GM10248 (cell line): Measurements from ENCODE around the gene MKNK1.

Source experiments
- CTCF ChIA-PET: fragments of 300-600 bp; sonication (Branson Sonifier 250); formaldehyde crosslinking; extraction: SDS; loops from one replicate; lab custom pipeline; 2021; ENCODE audit warnings: antibody characterized with exemption; lab: Yijun Ruan, JAX
- POLR2A ChIA-PET: fragments of 350-650 bp; sonication (Branson Sonifier 250); formaldehyde crosslinking; extraction: SDS; loops from one replicate; lab custom pipeline; 2020; ENCODE audit warnings: antibody characterized with exemption; lab: Yijun Ruan, JAX
- DNase-seq: peaks from one replicate; pipeline ENCODE4 v3.0.0; 2012; ENCODE audit errors: extremely low spot score
- TF ChIP-seq, protein P1 (sequence below): IDR thresholded peaks from 2 replicates; pipeline ENCODE4 v1.5.1; 2012; ENCODE audit warnings: mild to moderate bottlenecking, low read depth; ENCODE audit errors: extremely low read depth, missing control alignments, control extremely low read depth

Gene MKNK1

GRCh38 chr1:46622344-46622743, 18.3 kb upstream of the MKNK1 start:
- TF ChIP-seq, protein P1, sequence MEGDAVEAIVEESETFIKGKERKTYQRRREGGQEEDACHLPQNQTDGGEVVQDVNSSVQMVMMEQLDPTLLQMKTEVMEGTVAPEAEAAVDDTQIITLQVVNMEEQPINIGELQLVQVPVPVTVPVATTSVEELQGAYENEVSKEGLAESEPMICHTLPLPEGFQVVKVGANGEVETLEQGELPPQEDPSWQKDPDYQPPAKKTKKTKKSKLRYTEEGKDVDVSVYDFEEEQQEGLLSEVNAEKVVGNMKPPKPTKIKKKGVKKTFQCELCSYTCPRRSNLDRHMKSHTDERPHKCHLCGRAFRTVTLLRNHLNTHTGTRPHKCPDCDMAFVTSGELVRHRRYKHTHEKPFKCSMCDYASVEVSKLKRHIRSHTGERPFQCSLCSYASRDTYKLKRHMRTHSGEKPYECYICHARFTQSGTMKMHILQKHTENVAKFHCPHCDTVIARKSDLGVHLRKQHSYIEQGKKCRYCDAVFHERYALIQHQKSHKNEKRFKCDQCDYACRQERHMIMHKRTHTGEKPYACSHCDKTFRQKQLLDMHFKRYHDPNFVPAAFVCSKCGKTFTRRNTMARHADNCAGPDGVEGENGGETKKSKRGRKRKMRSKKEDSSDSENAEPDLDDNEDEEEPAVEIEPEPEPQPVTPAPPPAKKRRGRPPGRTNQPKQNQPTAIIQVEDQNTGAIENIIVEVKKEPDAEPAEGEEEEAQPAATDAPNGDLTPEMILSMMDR = peak; percentile 32
- DNase-seq = no peak
- ChIA-PET CTCF (interaction anchor here (0.6 to 14.0 kb wide), 9 partner anchors 10 to 553 kb away, joined by 3 to 135 read pairs (median 3); partner anchors contain the start of gene MKNK1), POLR2A (no interaction called here)

GRCh38 chr1:46621930-46622329, 17.9 kb upstream of the MKNK1 start:
- CTCF ChIA-PET = interaction anchor here (0.6 to 14.0 kb wide), 10 partner anchors 10 to 554 kb away, joined by 3 to 135 read pairs (median 3); partner anchors contain the start of gene MKNK1
- no peak for DNase-seq
- POLR2A ChIA-PET = no interaction called here
- TF ChIP-seq, protein P1 = no peak

GRCh38 chr1:46619656-46620258, 15.7 kb upstream of the MKNK1 start:
- TF ChIP-seq, protein P1 = no peak
- CTCF ChIA-PET = interaction anchor here (4.4 to 14.0 kb wide), 3 partner anchors 16 to 106 kb away, joined by 28 to 135 read pairs (median 35); partner anchors contain the start of gene MKNK1
- POLR2A ChIA-PET = interaction anchor here (0.6 kb wide), 1 partner anchor 8 kb away, joined by 3 read pairs; no protein-coding TSS in a partner anchor
- no peak for DNase-seq

DNA sequence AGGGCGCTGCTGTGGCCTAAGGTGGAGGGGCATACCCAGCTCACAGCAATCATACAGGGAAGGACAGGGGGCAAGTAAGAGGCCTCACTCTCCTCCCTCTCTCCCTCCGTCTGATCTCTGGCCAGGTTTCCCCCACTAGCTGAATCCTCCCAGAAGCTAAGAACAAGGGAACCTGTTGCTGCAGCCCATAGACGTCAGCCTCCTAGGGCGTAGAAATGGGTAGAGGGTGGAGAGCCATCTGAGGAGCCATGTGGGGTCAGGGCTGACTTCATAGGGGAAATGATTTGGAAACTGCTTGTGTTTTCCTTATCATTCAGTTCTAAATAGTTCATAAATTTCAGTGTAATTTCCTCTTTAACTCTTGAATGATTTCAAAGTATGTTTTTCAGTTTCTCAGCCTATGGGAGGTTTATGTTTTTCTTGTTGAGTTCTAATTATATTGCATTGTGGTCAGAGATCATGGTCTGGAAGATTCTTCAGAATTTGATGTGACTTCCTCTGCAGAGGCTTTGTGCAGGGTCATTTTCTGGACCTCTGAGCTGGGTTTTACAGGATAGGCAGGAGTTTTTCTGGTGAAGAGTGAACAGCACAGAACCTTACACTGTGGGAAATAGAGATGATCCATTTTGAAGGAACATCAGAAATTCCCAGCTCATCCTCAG, 14.8 kb upstream of the MKNK1 start:
- TF ChIP-seq, protein P1 = no peak
- ChIA-PET CTCF (interaction anchor here (1.7 to 14.0 kb wide), 4 partner anchors 15 to 107 kb away, joined by 4 to 135 read pairs (median 16); partner anchors contain the start of genes ATPAF1 and MKNK1), POLR2A (interaction anchor here (1.2 kb wide), 1 partner anchor 12 kb away, joined by 3 read pairs; no protein-coding TSS in a partner anchor)
- DNase-seq = no peak

DNA sequence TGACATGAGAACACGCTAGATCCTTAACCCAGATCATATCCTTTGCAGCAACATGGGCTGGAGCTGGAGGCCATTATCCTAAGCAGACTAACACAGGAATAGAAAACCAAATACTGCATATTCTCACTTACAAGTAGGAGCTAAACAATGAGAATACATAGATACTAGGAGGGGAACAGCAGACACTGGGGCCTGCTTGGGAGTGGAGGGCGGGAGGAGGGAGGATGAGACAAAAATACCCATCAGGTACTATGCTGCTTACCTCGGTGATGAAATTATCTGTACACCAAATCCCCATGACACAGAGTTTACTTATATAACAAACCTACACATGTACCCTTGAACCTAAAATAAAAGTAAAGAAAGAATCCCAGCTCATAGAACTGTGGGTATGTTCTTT, 13.8 kb upstream of the MKNK1 start:
- TF ChIP-seq, protein P1 = no peak
- ChIA-PET POLR2A (interaction anchor here (1.2 to 3.5 kb wide), 2 partner anchors 11 to 14 kb away, joined by 3 to 19 read pairs; partner anchors contain the start of gene MKNK1), CTCF (interaction anchor here (1.7 to 14.0 kb wide), 6 partner anchors 14 to 108 kb away, joined by 4 to 135 read pairs (median 6); partner anchors contain the start of genes ATPAF1, EFCAB14 and MKNK1)
- no peak for DNase-seq
